Measurements from ENCODE around the gene AXDND1.
"Not testable (repeated sequence)": the region's sequence is repeated elsewhere in the genome, so short reads cannot be mapped to it uniquely, and the experiment has no call there.

Gene AXDND1

GRCh38 chr1:179366093-179366800, 476 bp downstream of the AXDND1 start:
- DNase-seq = no peak

DNA sequence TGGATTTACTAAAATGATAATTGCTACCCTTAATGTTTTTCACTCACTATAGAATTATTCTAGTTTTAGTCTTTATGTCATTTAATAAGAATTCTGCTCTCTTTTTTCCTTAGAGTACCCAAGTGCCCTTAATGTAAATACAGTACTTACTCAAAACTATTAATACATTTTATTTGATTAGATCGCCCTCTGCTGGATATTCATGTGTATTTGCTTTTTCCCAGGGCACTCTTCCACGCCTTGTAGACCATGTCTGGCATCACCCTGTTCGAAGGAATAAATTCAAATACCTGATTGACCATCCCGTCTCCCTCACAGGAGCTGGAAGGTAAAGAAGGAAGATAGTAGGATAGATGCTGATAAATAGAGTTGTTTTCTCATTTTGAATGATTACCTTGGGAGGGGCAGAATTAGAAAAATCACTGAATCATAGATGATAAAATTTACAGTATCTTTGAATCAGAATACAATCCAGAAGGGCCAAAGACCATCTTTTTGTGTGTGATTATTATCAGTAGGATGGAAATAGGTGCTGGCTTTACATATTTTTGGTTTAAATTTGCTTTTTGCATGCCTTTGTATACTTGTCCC, 4.1 kb downstream of the AXDND1 start:
- peak; percentile 69 for DNase-seq

DNA sequence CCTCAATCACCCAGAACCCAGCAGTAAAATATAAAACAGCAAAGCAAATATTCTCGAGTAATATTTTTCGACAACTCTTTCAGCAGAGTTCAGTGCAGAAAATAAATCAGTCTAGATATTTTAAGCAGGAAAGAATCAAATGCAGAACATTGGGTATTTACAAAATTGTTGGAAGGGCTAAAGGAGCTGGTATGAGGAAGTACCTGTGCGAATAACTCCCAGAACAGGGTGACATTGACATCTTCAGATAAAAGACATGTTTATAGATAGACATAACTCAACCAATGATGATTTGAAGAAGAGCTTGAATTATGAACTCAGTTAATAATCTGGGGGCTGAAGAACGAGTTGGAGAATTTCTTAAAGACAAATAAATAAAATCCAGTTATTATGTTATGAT, 6.4 kb downstream of the AXDND1 start:
- no peak for DNase-seq

- DNase-seq = no peak
Measured at GRCh38 chr1:179376223-179376622, 10.5 kb downstream of the AXDND1 start.

GRCh38 chr1:179380299-179380698, 14.5 kb downstream of the AXDND1 start:
- no peak for DNase-seq

GRCh38 chr1:179384027-179384426, 18.3 kb downstream of the AXDND1 start:
- DNase-seq = no peak

DNA sequence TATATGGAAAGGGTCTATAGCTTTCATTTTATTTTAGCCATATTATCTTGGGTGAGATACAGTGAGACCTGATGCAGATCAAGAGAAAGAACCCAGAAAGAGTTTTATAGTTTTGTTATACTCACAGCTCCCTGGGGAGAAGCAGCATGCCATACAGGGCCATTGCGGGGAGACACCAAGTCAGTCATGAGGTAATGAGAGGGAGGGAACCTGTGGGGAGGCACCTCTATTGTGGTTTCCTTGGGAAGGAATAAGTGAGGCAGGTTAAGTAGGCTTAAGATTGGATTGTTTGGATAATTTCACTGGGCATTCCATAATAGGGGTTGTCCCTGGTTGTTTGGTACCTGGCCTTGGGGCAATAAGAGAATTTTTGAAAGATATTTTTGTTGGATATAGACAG, 19.7 kb downstream of the AXDND1 start:
- DNase-seq = no peak

GRCh38 chr1:179393721-179394120, 27.9 kb downstream of the AXDND1 start:
- DNase-seq = no peak

- DNase-seq = not testable (repeated sequence)
Measured at GRCh38 chr1:179399399-179399798, 33.6 kb downstream of the AXDND1 start.

- not testable (repeated sequence) for DNase-seq
Measured at GRCh38 chr1:179417760-179418159, 52.0 kb downstream of the AXDND1 start.

DNA sequence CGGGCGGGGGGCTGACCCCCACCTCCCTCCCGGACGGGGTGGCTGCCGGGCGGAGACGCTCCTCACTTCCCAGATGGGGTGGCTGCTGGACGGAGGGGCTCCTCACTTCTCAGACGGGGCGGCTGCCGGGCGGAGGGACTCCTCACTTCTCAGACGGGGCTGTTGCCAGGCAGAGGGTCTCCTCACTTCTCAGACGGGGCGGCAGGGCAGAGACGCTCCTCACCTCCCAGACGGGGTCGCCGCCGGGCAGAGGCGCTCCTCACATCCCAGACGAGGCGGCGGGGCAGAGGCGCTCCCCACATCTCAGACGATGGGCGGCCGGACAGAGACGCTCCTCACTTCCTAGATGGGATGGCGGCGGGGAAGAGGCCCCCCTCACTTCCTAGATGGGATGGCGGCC, 52.9 kb downstream of the AXDND1 start:
- DNase-seq = not testable (repeated sequence)

- no peak for DNase-seq
Measured at GRCh38 chr1:179424610-179425009, 58.8 kb downstream of the AXDND1 start.

DNA sequence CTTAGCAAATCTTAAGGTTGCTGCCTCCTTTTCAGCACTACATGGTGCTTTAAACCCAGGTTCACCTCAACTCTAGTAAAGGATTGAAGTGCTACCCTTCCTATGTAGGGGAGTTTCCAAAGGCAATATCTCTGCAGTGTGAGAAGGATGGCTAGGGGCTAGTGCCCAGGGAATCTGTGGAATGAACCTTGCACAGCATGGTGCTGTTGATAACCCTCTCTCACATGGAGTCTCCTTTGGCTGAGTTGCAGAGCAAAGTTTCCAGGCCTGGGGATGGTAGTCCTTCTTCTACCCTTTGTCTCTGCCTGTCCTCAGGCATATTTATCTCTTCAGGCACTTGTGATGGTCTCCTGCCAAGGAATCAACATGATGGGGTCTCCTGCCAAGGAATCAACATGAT, 59.4 kb downstream of the AXDND1 start:
- no peak for DNase-seq

DNA sequence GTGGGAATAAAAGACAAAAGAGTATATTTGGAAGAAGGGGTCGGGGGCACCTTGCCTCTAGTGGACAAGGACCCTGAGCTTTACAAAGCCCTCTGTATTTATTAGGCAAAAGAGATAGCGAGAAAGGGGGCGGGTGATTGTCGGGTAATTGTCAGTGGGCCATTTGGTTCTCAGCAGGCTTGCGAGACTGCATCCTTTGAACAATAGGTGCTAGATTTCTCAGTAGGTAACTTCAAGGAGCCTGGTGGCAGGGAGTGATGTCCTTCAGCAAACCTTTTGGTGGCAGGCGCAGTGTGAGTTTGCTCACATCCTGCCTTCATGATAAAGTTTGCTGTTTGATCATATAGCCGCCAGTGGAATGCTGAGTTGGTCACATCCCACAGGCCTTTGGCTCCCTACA, 71.4 kb downstream of the AXDND1 start:
- DNase-seq = no peak

GRCh38 chr1:179439646-179440045, 73.9 kb downstream of the AXDND1 start:
- not testable (repeated sequence) for DNase-seq

GRCh38 chr1:179440301-179440700, 74.5 kb downstream of the AXDND1 start:
- not testable (repeated sequence) for DNase-seq

- DNase-seq = no peak
Measured at GRCh38 chr1:179440971-179441370, 75.2 kb downstream of the AXDND1 start.

GRCh38 chr1:179441501-179441900, 75.7 kb downstream of the AXDND1 start:
- no peak for DNase-seq

DNA sequence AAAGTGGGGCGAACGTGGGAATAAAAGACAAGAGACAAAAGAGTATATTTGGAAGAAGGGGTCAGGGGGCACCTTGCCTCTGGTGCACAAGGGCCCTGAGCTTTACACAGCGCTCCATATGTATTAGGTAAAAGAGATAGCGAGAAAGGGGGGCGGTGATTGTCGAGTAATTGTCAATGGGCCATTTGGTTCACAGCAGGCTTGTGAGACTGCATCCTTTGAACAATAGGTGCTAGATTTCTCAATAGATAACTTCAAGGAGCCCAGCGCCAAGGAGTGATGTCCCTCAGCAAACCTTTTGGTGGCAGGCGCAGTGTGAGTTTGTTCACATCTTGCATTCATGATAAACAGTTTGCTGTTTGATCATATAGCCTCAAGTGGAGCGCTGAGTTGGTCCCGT, 77.1 kb downstream of the AXDND1 start:
- DNase-seq = not testable (repeated sequence)

DNA sequence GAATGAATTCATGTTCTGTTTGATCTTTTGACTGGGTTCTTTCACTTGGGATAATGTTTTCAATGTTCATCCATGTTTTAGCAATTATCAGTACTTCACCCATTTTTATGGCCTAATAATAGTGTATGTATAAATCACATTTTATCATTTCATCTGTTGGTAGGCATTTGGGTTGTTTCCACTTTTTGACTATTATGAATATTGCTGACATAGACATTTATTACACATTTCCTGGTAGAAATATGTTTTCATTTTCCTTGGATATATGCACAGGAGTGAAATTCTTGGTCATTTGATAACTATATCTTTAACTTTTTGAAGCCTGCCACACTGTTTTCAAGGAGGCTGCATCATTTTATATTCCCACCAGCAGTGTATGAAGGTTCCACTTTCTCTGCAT, 79.8 kb downstream of the AXDND1 start:
- no peak for DNase-seq

- no peak for DNase-seq
Measured at GRCh38 chr1:179447489-179447888, 81.7 kb downstream of the AXDND1 start.

GRCh38 chr1:179448437-179449149, 82.8 kb downstream of the AXDND1 start:
- peak; percentile 13 for DNase-seq

- not testable (repeated sequence) for DNase-seq
Measured at GRCh38 chr1:179459606-179460206, 93.9 kb downstream of the AXDND1 start.

- DNase-seq = not testable (repeated sequence)
Measured at GRCh38 chr1:179465661-179466060, 99.9 kb downstream of the AXDND1 start.

All from midbrain (tissue), 1 donor.